Measurements from ENCODE around the gene THOC6. TPM values are rescaled to one million over a fixed set of nuclear protein-coding genes. Genes with fewer than 3 reads are reported as not detected.

The THOC6 gene
- total and polyA plus RNA-seq, 4 donors = 10.8 to 14.8 (median 11.7) TPM

DNA sequence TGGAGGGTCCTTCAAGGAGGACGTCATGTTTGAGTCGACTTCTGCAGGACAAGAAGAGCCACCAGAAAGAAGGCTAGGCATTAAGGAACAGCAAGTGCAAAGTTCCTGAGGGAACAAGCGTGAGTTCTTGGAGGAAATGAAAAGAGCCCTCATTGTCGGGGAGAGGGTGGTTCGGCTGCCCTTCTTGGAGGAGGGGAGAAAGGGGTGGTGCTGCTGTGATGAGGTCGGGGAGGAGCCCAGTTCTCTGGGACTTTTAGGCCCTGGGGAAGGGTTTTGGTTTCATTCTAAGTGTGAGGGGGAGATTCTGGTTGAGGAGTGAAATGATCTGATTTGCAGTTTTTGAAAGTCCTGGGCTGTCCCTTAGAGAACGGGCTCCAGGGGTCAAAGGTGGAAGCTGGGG is 8.8 kb downstream of the THOC6 start:
- Histone ChIP-seq H3K4me1 (ENCODE audit: control insufficient read depth in 4 of 4, insufficient read depth in 4 of 4, low read length in 3 of 4) (peaks cover 0 to 23% (median 6%) of the 10 kb centered on the region in 4 donors), H3K27me3 (ENCODE audit: control insufficient read depth in 4 of 4, insufficient read depth in 4 of 4, low read length in 3 of 4) (peaks cover 0 to 7% (median 5%) of the 10 kb centered on the region in 4 donors), H3K36me3 (ENCODE audit: control insufficient read depth in 4 of 4, insufficient read depth in 3 of 4, low read depth in 1 of 4, low read length in 3 of 4) (no peaks in the 10 kb centered on the region), H3K9ac (ENCODE audit: low read depth in 1 of 2, low read length in 2 of 2) (no peak overlapping the region), H3K4me3 (ENCODE audit: low read depth in 1 of 3, low read length in 3 of 3) (no peak overlapping the region), H3K9me3 (ENCODE audit: control insufficient read depth in 4 of 4, low read length in 3 of 4) (no peaks in the 10 kb centered on the region), H3K27ac (ENCODE audit: low read depth in 1 of 2, low read length in 2 of 2) (no peak overlapping the region)
- WGBS = 38% methylated on average over 7 of the region's 7 CpGs
- DNase-seq (ENCODE audit: low spot score) = no peak
- TF ChIP-seq EGR1 (IDR thresholded peaks at IDR 0.05; ENCODE audit: low read depth in 2 of 2) (no peak), HNF4A (conservative IDR thresholded peaks at IDR 0.05) (no peak), FOXA2 (IDR thresholded peaks at IDR 0.05) (no peak)

DNA sequence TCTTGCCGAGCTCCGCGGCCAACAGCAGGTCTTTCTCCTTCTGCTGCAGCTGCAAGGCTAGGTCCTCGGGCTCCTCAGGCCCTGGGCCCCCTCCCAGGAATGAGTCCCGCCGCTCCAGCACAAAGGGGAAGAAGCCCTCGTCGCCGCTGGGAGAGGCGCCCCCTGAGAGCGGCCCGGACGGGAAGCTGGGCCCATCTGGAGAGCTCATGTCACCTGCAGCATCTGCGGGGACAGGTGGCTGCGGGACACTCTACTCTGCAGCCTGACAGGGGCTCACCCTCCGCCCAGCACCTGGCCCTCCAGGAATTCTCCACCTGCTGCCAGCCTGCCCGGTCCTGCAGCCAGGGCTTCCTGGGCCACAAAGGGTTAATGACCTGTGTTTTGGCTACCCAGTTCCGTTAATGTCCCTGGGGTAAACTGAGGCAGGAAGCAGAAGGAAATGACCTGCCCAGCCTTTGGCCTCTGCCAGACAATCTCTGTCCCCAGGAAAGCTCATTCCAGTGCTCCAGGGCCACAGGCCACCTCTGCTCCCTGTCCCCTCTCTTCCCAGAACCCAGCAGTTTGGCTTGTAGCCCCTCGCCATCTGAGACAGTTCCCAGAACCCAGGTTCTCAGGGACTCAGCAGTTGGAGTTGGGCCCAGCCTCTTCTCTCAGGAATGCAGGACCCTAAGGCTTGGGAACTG is 11.6 kb downstream of the THOC6 start:
- Histone ChIP-seq H3K4me3 (ENCODE audit: low read depth in 1 of 3, low read length in 3 of 3) (no peak overlapping the region), H3K27ac (ENCODE audit: low read depth in 1 of 2, low read length in 2 of 2) (no peak overlapping the region), H3K4me1 (ENCODE audit: control insufficient read depth in 4 of 4, insufficient read depth in 4 of 4, low read length in 3 of 4) (peaks cover 0 to 4% (median 0%) of the 10 kb centered on the region in 4 donors), H3K9me3 (ENCODE audit: control insufficient read depth in 4 of 4, low read length in 3 of 4) (no peaks in the 10 kb centered on the region), H3K36me3 (ENCODE audit: control insufficient read depth in 4 of 4, insufficient read depth in 3 of 4, low read depth in 1 of 4, low read length in 3 of 4) (no peaks in the 10 kb centered on the region), H3K27me3 (ENCODE audit: control insufficient read depth in 4 of 4, insufficient read depth in 4 of 4, low read length in 3 of 4) (peaks cover 0 to 8% (median 5%) of the 10 kb centered on the region in 4 donors), H3K9ac (ENCODE audit: low read depth in 1 of 2, low read length in 2 of 2) (no peak overlapping the region)
- TF ChIP-seq HNF4A (conservative IDR thresholded peaks at IDR 0.05) (no peak), HNF4G (IDR thresholded peaks at IDR 0.05) (no peak), YY1 (IDR thresholded peaks at IDR 0.05) (no peak), JUND (IDR thresholded peaks at IDR 0.05) (no peak), EGR1 (IDR thresholded peaks at IDR 0.05; ENCODE audit: low read depth in 2 of 2) (no peak), FOXA2 (IDR thresholded peaks at IDR 0.05) (no peak), TAF1 (conservative IDR thresholded peaks at IDR 0.05) (no peak), RXRA (IDR thresholded peaks at IDR 0.05) (no peak), FOXA1 (IDR thresholded peaks at IDR 0.05) (no peak), SP1 (IDR thresholded peaks at IDR 0.05) (no peak)
- TF ChIP-seq, protein P1, sequence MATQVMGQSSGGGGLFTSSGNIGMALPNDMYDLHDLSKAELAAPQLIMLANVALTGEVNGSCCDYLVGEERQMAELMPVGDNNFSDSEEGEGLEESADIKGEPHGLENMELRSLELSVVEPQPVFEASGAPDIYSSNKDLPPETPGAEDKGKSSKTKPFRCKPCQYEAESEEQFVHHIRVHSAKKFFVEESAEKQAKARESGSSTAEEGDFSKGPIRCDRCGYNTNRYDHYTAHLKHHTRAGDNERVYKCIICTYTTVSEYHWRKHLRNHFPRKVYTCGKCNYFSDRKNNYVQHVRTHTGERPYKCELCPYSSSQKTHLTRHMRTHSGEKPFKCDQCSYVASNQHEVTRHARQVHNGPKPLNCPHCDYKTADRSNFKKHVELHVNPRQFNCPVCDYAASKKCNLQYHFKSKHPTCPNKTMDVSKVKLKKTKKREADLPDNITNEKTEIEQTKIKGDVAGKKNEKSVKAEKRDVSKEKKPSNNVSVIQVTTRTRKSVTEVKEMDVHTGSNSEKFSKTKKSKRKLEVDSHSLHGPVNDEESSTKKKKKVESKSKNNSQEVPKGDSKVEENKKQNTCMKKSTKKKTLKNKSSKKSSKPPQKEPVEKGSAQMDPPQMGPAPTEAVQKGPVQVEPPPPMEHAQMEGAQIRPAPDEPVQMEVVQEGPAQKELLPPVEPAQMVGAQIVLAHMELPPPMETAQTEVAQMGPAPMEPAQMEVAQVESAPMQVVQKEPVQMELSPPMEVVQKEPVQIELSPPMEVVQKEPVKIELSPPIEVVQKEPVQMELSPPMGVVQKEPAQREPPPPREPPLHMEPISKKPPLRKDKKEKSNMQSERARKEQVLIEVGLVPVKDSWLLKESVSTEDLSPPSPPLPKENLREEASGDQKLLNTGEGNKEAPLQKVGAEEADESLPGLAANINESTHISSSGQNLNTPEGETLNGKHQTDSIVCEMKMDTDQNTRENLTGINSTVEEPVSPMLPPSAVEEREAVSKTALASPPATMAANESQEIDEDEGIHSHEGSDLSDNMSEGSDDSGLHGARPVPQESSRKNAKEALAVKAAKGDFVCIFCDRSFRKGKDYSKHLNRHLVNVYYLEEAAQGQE (IDR thresholded peaks at IDR 0.05) = no peak
- TF ChIP-seq, protein P2, sequence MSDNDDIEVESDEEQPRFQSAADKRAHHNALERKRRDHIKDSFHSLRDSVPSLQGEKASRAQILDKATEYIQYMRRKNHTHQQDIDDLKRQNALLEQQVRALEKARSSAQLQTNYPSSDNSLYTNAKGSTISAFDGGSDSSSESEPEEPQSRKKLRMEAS (IDR thresholded peaks at IDR 0.05) = no peak
- TF ChIP-seq, protein P3, sequence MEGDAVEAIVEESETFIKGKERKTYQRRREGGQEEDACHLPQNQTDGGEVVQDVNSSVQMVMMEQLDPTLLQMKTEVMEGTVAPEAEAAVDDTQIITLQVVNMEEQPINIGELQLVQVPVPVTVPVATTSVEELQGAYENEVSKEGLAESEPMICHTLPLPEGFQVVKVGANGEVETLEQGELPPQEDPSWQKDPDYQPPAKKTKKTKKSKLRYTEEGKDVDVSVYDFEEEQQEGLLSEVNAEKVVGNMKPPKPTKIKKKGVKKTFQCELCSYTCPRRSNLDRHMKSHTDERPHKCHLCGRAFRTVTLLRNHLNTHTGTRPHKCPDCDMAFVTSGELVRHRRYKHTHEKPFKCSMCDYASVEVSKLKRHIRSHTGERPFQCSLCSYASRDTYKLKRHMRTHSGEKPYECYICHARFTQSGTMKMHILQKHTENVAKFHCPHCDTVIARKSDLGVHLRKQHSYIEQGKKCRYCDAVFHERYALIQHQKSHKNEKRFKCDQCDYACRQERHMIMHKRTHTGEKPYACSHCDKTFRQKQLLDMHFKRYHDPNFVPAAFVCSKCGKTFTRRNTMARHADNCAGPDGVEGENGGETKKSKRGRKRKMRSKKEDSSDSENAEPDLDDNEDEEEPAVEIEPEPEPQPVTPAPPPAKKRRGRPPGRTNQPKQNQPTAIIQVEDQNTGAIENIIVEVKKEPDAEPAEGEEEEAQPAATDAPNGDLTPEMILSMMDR (IDR thresholded peaks at IDR 0.05; ENCODE audit: low read depth, low read length, missing input control) = no peak
- no peak for DNase-seq (ENCODE audit: low spot score)
- WGBS = 43% methylated on average over 19 of the region's 19 CpGs
